OCI-LY3 (cell line): ENCODE data around the gene NINJ1.

ENCODE experiments used
- CTCF ChIP-seq: fragments of 200-600, 300-600 bp; sonication (generic); IDR thresholded peaks from 2 replicates; pipeline ENCODE4 v1.5.1; 2014; ENCODE audit warnings: antibody characterized with exemption, low read length, low read depth
- EZH2phosphoT487 ChIP-seq: fragments of 200-600 bp; shearing (Covaris generic); IDR thresholded peaks from 2 replicates; pipeline ENCODE4 v1.6.1; 2018; ENCODE audit warnings: antibody characterized with exemption, mixed run types, low read depth

- no peak for TF ChIP-seq CTCF
- TF ChIP-seq EZH2phosphoT487 = no peak
Measured at GRCh38 chr9:93126825-93127368, 7.2 kb downstream of the NINJ1 start.
